Fibroblast of lung (primary cell): ENCODE results near the gene BAG3. TPM values are rescaled to one million over a fixed set of nuclear protein-coding genes. Genes with fewer than 3 reads are reported as not detected.

Experiments used
- DNase-seq, 2 donors: peaks; one replicate each; pipeline versions ENCODE4 v3.0.0 to v3.0.0-alpha.2; 2010; ENCODE audit warnings: low read depth in 2 of 2
- H2AFZ ChIP-seq: 2 replicates; pipeline ENCODE4 v1.5.1; 2012; ENCODE audit warnings: low read length, control low read depth, inconsistent platforms
- H3K27ac ChIP-seq: 2 replicates; pipeline ENCODE4 v1.5.1; 2011; ENCODE audit warnings: low read length, control low read depth; ENCODE audit not compliant: insufficient read depth
- H3K27me3 ChIP-seq: 2 replicates; pipeline ENCODE4 v1.5.1; 2011; ENCODE audit warnings: mild to moderate bottlenecking, low read length; ENCODE audit not compliant: control insufficient read depth, insufficient read depth
- H3K36me3 ChIP-seq: 2 replicates; pipeline ENCODE4 v1.5.1; 2011; ENCODE audit warnings: low read length; ENCODE audit not compliant: control insufficient read depth, insufficient read depth
- H3K4me1 ChIP-seq: 2 replicates; pipeline ENCODE4 v1.5.1; 2011; ENCODE audit warnings: low read length; ENCODE audit not compliant: control insufficient read depth, insufficient read depth; ENCODE audit errors: extremely low read depth
- H3K4me2 ChIP-seq: 2 replicates; pipeline ENCODE4 v1.5.1; 2011; ENCODE audit warnings: low read length, control low read depth; ENCODE audit not compliant: insufficient read depth; ENCODE audit errors: extremely low read depth
- H3K4me3 ChIP-seq, 4 experiments: fragments of 200-600 bp in 1 of 4; sonication (generic) in 1 of 4; replicated peaks in 1 of 4; 2 replicates each; pipeline ENCODE4 v1.5.1; 2011 to 2016; ENCODE audit warnings: low read length in 4 of 4, low read depth in 3 of 4, mild to moderate bottlenecking in 3 of 4, control low read depth in 2 of 4, inconsistent platforms in 1 of 4, mixed read lengths in 1 of 4; ENCODE audit not compliant: insufficient read depth in 1 of 4; ENCODE audit errors: control extremely low read depth in 1 of 4
- H3K79me2 ChIP-seq: 2 replicates; pipeline ENCODE4 v1.5.1; 2012; ENCODE audit warnings: mild to moderate bottlenecking, low read length, inconsistent platforms; ENCODE audit not compliant: control insufficient read depth, insufficient read depth
- H3K9ac ChIP-seq: 2 replicates; pipeline ENCODE4 v1.5.1; 2011; ENCODE audit warnings: mild to moderate bottlenecking, low read length, control low read depth; ENCODE audit not compliant: insufficient read depth
- H3K9me3 ChIP-seq: 2 replicates; pipeline ENCODE4 v1.5.1; 2012; ENCODE audit warnings: low read depth, low read length; ENCODE audit not compliant: control insufficient read depth, insufficient read depth
- H4K20me1 ChIP-seq: 2 replicates; pipeline ENCODE4 v1.5.1; 2011; ENCODE audit warnings: low read length; ENCODE audit not compliant: control insufficient read depth, insufficient read depth; ENCODE audit errors: extremely low read depth
- CTCF ChIP-seq, 2 donors: IDR thresholded peaks in 1 of 2; conservative IDR thresholded peaks in 1 of 2; 1 replicate in 1 of 2; 2 replicates in 1 of 2; pipeline ENCODE4 v1.5.1; 2011 to 2012; ENCODE audit warnings: low read length in 2 of 2, control low read depth in 1 of 2, inconsistent platforms in 1 of 2, low read depth in 1 of 2, mild to moderate bottlenecking in 1 of 2
- EZH2 ChIP-seq: IDR thresholded peaks from 2 replicates; pipeline ENCODE4 v1.5.1; 2012; ENCODE audit warnings: low read length, control low read depth, mild to moderate bottlenecking; ENCODE audit errors: missing control alignments
- polyA plus RNA-seq, 2 donors: library from polyadenylated mRNA; depleted of rRNA in 1 of 2; stranded (reverse) in 1 of 2; unstranded in 1 of 2; fragments of >200 nt; gene quantifications; 2 replicates each; pipeline ENCODE4 v1.2.1, GENCODE V29; 2011 to 2012; ENCODE audit warnings: missing spikeins in 1 of 2
- total RNA-seq: library from RNA; depleted of rRNA; stranded (reverse); fragments of >200 nt; gene quantifications from 2 replicates; pipeline ENCODE4 v1.2.1, GENCODE V29; 2014

The BAG3 gene
- total and polyA plus RNA-seq, 2 donors (not counting 1 experiment from before 2014, with no cell fraction given): 8.4 to 20.0 TPM

- H3K36me3 ChIP-seq: no peaks in the 10 kb centered on the region
- DNase-seq: no peak
- TF ChIP-seq CTCF (conservative IDR thresholded peaks at IDR 0.05 in 1 of 2, IDR thresholded peaks at IDR 0.05 in 1 of 2; ENCODE audit: low read depth in 1 of 2, low read length in 2 of 2) (no peak), EZH2 (no peak)
- H3K4me1 ChIP-seq: no peaks in the 10 kb centered on the region
- H4K20me1 ChIP-seq: no peaks in the 10 kb centered on the region
- no peak overlapping the region for H3K27ac ChIP-seq
- no peak overlapping the region for H3K4me2 ChIP-seq
- H3K27me3 ChIP-seq: no peaks in the 10 kb centered on the region
- H3K9me3 ChIP-seq: no peaks in the 10 kb centered on the region
- no peak overlapping the region for H2AFZ ChIP-seq
- H3K79me2 ChIP-seq: no peaks in the 10 kb centered on the region
- H3K9ac ChIP-seq: no peak overlapping the region
- no peak overlapping the region for H3K4me3 ChIP-seq
These were observed 12.2 kb upstream of the BAG3 start for GRCh38 chr10:119638982-119639381.

- H3K79me2 ChIP-seq: no peaks in the 10 kb centered on the region
These were observed 10.8 kb upstream of the BAG3 start for GRCh38 chr10:119640384-119640783.

GRCh38 chr10:119640875-119641526 is 10.2 kb upstream of the BAG3 start:
- TF ChIP-seq CTCF (conservative IDR thresholded peaks at IDR 0.05 in 1 of 2, IDR thresholded peaks at IDR 0.05 in 1 of 2; ENCODE audit: low read depth in 1 of 2, low read length in 2 of 2): no peak
- TF ChIP-seq EZH2: no peak
- no peaks in the 10 kb centered on the region for H3K4me1 ChIP-seq

More at GRCh38 chr10:119640384-119640783, 10.8 kb upstream of the BAG3 start:
- no peaks in the 10 kb centered on the region for H3K9me3 ChIP-seq
- H3K27me3 ChIP-seq: no peaks in the 10 kb centered on the region
- H3K4me2 ChIP-seq: no peak overlapping the region
- no peak for TF ChIP-seq CTCF (conservative IDR thresholded peaks at IDR 0.05 in 1 of 2, IDR thresholded peaks at IDR 0.05 in 1 of 2; ENCODE audit: low read depth in 1 of 2, low read length in 2 of 2)
- no peaks in the 10 kb centered on the region for H4K20me1 ChIP-seq
- H2AFZ ChIP-seq: no peak overlapping the region
- H3K4me1 ChIP-seq: no peaks in the 10 kb centered on the region
- H3K27ac ChIP-seq: no peak overlapping the region
- DNase-seq: no peak
- no peak overlapping the region for H3K4me3 ChIP-seq
- no peak overlapping the region for H3K9ac ChIP-seq
- no peaks in the 10 kb centered on the region for H3K36me3 ChIP-seq

More at GRCh38 chr10:119640875-119641526, 10.2 kb upstream of the BAG3 start:
- Histone ChIP-seq H2AFZ (no peak overlapping the region), H3K4me2 (no peak overlapping the region), H3K27ac (no peak overlapping the region), H3K4me3 (no peak overlapping the region), H3K27me3 (no peaks in the 10 kb centered on the region), H3K79me2 (no peaks in the 10 kb centered on the region), H3K9me3 (no peaks in the 10 kb centered on the region), H3K36me3 (no peaks in the 10 kb centered on the region), H4K20me1 (no peaks in the 10 kb centered on the region), H3K9ac (no peak overlapping the region)
- DNase-seq: no peak
